NOMO-1 (cell line): ENCODE results near the gene POU2F3.
A peak's percentile ranks its signal among the peaks of the same experiment; 100 is the strongest.

Experiments
- DNase-seq, 2 experiments: peaks; one replicate each; lab custom pipeline; 2025; ENCODE audit not compliant: unreplicated experiment in 2 of 2; lab: John Stamatoyannopoulos, UW

Gene POU2F3

DNA sequence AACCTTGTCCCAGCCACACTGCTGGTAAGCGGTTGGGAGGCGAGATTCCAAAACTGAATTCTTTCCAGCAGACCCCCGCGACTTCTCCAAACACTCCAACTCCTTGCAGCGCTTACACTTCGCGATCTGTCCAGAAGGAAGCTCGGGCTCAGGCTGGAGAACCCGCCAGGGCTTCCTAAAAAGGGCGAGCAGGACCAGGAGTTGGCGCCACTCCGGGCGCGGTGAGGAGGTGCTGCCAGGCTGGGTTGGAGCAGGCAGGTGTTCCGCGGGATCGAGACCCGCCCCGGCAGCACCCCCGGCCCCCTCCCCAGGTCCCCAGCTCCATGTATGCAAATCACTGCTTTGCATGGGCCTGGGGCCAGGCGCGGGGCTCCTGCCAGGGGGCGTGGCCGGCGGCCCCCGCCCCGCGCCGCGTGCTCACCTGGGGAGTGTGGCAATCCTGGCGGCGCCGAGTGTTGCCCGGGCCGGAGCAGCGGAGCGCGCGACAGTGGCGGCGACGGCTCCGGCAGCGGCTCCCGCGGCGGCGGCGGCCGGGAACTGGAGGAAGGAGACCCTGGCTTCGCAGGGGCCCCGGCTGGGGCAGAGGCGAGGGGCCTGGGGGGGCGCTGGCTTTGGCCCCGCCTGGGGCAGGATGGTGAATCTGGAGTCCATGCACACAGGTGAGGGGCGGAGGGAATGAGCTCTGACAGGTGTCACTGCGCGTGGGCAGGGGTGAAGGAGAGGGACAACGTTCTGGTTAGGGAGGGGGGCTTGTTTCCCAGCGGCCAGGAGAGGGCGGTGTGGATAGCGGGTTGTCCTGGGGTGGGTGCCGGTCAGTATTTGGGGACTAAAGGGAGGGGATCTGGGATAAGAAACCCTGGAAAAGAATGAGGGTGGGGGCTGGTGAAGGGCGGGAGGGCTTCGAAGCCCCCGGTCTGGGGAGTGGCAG lies at the start of gene POU2F3:
Gene POU2F3 (plus strand): TSS at position 428 of the 928 bp plus-strand sequence. CDS start 204 bp downstream, at position 632.
- no peak for DNase-seq

DNA sequence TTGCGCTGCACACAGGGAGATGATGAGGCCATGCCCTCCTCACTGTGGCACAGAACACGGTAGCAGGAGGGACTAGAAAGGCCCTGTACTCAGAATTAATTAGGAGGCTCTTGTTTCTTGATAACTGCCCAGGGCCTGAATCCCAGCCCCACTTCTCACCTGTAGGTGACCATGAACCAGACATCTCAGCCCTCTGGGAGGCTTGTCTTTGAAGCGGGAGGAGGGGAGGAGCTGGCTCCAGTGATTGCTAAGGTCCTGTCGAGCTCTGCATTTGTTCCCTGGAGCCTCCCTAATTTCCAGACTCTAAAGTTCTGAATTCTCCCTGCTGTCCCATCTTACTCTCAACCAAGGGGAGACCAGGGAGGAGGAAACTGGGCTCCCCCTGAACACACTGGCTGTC lies 48.9 kb upstream of the POU2F3 start:
- DNase-seq, result no peak

DNA sequence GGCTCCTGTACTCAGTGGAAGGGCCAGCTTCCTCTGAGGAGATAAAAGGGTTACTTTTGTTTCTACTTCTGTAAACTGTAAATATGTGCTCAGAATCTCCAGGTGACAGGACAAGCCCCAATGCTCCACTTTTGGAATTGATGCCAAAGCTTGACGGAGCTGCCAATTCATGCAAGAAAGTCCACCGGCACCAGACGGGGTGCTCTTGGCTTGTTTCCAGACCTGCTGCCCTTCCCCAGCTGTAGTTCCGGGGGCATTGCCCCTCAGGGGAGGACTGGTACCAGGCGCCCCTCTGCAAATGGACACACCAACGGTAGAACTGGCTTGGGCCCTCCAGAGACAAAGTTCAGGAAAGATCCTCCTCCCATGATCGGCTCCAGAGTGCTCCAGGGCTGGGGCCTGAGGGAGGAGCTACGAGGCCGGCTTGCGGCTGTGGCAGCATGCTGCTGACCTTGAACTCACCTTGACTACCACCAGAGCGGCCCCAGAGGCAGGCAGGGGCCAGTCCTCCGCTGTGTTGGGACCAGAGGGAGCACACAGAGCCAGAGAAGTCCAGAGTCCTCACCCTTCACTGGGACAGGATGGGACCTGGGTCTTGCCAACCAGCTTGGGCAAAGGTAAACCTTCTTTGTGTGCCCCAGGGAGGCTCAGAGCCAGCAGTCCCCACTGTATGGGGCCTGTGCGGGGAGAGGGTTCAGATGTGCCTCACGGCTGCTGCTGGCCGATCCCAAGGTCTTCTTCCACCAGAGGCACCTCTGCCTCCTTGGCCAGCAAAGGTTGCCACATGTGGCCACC lies 46.9 kb upstream of the POU2F3 start:
- no peak for DNase-seq

GRCh38 chr11:120194166-120194565 lies 45.8 kb upstream of the POU2F3 start:
- no peak for DNase-seq

- DNase-seq, result no peak
Measured at GRCh38 chr11:120195601-120196320, 44.2 kb upstream of the POU2F3 start.

GRCh38 chr11:120196826-120197225 lies 43.1 kb upstream of the POU2F3 start:
- no peak for DNase-seq

GRCh38 chr11:120197251-120197891 lies 42.6 kb upstream of the POU2F3 start:
- no peak for DNase-seq

- DNase-seq, result no peak
Measured at GRCh38 chr11:120197977-120198376, 42.0 kb upstream of the POU2F3 start.

DNA sequence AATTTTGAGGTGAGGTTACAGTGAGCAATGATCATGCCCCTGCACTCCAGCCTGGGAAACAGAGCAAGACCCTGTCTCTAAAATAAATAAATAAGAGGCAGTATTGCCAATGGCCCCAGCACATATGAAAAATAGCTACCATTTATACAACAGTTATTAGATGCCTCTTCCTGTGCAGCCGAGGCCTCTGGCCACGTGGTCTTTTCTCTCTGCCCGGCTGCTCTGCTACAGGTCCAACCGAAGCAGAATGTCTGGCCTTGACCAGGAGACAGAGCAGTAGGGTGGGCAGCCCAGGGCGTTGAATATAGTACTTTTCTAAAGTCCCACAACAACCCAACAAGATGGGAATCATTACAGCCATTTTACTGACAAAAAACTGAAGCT lies 41.5 kb upstream of the POU2F3 start:
- no peak for DNase-seq

GRCh38 chr11:120198787-120199469 lies 41.0 kb upstream of the POU2F3 start:
- no peak for DNase-seq

GRCh38 chr11:120199613-120200012 lies 40.3 kb upstream of the POU2F3 start:
- no peak for DNase-seq

- no peak for DNase-seq
Measured at GRCh38 chr11:120200677-120201076, 39.3 kb upstream of the POU2F3 start.

- DNase-seq, result no peak
Measured at GRCh38 chr11:120201653-120202052, 38.3 kb upstream of the POU2F3 start.

DNA sequence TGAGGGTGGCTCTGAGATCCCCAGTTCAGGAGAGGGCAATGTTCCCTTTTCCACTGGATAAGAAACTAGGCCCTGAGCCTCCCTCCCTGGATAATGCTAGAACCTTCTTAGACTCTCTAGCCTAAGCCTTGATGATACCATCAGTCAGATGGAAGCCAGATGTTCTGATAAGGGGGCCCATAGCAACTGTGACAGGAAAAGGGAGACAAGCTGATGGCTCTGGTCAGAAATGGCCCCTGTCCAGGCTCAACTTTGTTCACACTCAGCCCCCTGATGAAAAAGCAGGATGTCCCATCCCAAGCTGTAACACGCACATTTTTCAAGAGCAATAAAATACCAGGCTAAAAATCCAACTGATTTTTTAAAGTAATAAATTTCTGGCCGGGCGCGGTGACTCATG lies 36.3 kb upstream of the POU2F3 start:
- no peak for DNase-seq

- DNase-seq, result no peak
Measured at GRCh38 chr11:120205596-120206161, 34.3 kb upstream of the POU2F3 start.

DNA sequence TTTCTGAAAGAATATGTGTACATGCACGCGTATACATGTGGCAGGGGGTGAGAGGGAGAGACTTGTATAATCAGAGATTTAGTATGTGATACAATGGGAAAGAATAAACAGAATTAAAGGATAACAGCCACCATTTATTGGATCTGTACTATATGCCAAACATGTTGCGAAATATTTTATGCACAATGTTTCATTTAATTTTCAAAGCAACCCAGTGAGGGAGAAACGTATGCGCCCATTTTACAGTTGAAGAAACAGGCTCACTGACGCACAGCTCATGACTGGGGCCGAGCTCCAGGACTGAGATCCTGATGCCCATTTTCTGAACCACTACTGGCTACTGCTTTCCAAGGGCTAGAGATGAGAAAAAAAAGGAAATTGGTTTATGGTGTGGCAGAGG lies 32.4 kb upstream of the POU2F3 start:
- DNase-seq, result no peak

GRCh38 chr11:120208001-120208441 lies 31.9 kb upstream of the POU2F3 start:
- DNase-seq, result peak; percentile 20 to 35

- peak; percentile 77 to 79 for DNase-seq
Measured at GRCh38 chr11:120208777-120209176, 31.2 kb upstream of the POU2F3 start.

DNA sequence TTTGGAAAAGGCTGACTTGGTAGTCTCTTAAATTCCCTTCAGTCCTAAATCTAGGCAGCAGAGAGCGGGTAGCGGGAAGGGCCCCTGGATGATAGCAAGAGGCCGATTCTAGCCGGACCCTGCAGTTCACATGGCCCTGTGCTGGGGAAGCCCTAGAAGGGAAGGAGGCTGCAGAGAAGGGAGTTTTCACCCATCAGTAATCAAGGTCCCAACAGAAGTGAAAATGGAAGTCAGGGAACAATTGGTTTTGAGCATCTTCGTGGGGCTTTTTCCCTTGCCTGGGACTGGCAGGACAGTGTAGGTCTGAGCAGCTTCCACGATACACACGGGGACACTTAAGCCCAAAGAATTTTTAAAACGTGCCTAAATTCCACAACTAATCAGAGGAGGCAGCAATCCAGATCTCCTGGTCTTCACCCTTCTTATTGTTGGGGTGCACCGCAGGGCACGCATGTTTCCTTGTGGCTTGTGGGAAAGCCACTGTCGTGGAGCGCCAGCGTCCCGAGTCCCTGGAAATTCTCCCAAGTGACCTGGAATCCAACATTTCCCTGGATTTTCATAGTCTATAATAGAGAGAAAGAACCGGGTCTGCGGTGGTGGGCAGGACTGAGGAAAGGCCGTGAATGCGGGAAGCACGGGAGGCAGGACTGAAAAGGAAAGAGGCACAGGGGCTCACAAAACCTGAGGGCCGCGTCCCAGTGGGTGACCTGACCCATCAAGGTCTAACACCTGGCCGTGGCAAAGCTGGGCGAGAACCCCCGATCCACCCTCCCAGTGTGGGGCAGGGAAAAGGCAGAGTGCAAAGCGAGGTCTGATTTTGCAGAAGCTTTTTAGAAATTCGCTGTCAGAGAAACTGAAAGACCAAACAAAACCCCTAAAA lies 30.0 kb upstream of the POU2F3 start:
- DNase-seq, result no peak
